ENCODE results near the gene SMIM13. TPM values are rescaled to one million over a fixed set of nuclear protein-coding genes. Genes with fewer than 3 reads are reported as not detected.

The SMIM13 gene
- total RNA-seq, 1 donor from 2014 or later, result 10.6 TPM

GRCh38 chr6:11166948-11167347 lies 73.3 kb downstream of the SMIM13 start:
- H3K9me3 Mint-ChIP-seq (ENCODE audit: unreplicated experiment), result no peaks in the 10 kb centered on the region
- no peak for DNase-seq
- no peak overlapping the region for H3K27ac Mint-ChIP-seq (ENCODE audit: unreplicated experiment)
- TF ChIP-seq, protein P1, sequence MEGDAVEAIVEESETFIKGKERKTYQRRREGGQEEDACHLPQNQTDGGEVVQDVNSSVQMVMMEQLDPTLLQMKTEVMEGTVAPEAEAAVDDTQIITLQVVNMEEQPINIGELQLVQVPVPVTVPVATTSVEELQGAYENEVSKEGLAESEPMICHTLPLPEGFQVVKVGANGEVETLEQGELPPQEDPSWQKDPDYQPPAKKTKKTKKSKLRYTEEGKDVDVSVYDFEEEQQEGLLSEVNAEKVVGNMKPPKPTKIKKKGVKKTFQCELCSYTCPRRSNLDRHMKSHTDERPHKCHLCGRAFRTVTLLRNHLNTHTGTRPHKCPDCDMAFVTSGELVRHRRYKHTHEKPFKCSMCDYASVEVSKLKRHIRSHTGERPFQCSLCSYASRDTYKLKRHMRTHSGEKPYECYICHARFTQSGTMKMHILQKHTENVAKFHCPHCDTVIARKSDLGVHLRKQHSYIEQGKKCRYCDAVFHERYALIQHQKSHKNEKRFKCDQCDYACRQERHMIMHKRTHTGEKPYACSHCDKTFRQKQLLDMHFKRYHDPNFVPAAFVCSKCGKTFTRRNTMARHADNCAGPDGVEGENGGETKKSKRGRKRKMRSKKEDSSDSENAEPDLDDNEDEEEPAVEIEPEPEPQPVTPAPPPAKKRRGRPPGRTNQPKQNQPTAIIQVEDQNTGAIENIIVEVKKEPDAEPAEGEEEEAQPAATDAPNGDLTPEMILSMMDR (IDR thresholded peaks at IDR 0.05; ENCODE audit: partially characterized antibody, unreplicated experiment), result no peak
- H3K4me3 Mint-ChIP-seq (ENCODE audit: unreplicated experiment), result no peak overlapping the region
- H3K36me3 Mint-ChIP-seq (ENCODE audit: unreplicated experiment), result no peaks in the 10 kb centered on the region
- H3K27me3 Mint-ChIP-seq (ENCODE audit: unreplicated experiment), result no peaks in the 10 kb centered on the region
- no peaks in the 10 kb centered on the region for H3K4me1 Mint-ChIP-seq (ENCODE audit: low read depth, unreplicated experiment)

DNA sequence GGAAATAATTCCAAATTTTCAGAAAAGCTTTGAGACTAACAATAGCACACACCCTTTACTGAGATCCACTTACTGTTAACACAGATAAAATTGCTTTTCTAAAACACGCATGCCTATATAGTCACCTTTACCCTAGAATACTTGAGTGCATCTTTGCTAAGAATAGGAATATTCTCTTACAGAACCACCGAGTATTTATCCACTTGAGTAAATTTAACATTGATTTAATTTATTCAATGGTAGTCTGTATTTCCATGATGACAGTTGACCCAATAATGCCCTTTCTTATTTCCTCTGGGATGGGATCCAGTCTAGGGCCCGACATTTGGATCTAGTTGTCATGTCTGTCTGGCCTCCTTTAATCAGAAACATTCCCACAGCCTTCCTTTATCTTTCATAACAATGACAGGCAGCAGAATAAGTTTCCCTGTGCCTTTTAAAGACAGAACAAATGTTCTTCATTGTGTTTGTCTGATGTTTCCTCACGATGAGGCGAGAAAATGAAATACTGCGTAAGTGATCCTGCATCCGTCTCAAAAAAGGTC lies 74.5 kb downstream of the SMIM13 start:
- TF ChIP-seq, protein P1 (IDR thresholded peaks at IDR 0.05; ENCODE audit: partially characterized antibody, unreplicated experiment), result no peak
- Mint-ChIP-seq H3K9me3 (ENCODE audit: unreplicated experiment) (no peaks in the 10 kb centered on the region), H3K4me3 (ENCODE audit: unreplicated experiment) (no peak overlapping the region), H3K36me3 (ENCODE audit: unreplicated experiment) (no peaks in the 10 kb centered on the region), H3K4me1 (ENCODE audit: low read depth, unreplicated experiment) (no peaks in the 10 kb centered on the region), H3K27me3 (ENCODE audit: unreplicated experiment) (no peaks in the 10 kb centered on the region), H3K27ac (ENCODE audit: unreplicated experiment) (no peak overlapping the region)
- no peak for DNase-seq

DNA sequence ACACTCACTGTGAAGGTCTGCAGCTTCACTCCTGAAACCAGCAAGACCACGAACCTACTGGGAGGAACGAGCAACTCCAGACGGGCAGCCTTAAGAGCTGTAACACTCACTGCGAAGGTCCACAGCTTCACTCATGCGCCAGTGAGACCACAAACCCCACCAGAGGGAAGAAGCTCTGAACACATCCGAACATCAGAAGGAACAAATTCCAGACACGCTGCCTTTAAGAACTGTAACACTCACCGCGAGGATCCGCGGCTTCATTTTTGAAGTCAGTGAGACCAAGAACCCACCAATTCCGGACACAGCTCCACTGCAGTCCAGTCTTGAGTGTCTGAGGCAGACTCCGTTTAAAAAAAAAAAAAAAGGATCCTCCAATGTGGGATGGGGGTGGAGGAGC lies 78.3 kb downstream of the SMIM13 start:
- H3K27ac Mint-ChIP-seq (ENCODE audit: unreplicated experiment), result no peak overlapping the region

GRCh38 chr6:11172501-11173327 lies 79.1 kb downstream of the SMIM13 start:
- peak; percentile 87 for DNase-seq
- H3K36me3 Mint-ChIP-seq (ENCODE audit: unreplicated experiment), result no peaks in the 10 kb centered on the region
- no peak overlapping the region for H3K27ac Mint-ChIP-seq (ENCODE audit: unreplicated experiment)
- no peaks in the 10 kb centered on the region for H3K9me3 Mint-ChIP-seq (ENCODE audit: unreplicated experiment)
- peaks cover 2% of the 10 kb centered on the region for H3K27me3 Mint-ChIP-seq (ENCODE audit: unreplicated experiment)
- TF ChIP-seq, protein P1 (IDR thresholded peaks at IDR 0.05; ENCODE audit: partially characterized antibody, unreplicated experiment), result peak; percentile 91
- no peaks in the 10 kb centered on the region for H3K4me1 Mint-ChIP-seq (ENCODE audit: low read depth, unreplicated experiment)
- H3K4me3 Mint-ChIP-seq (ENCODE audit: unreplicated experiment), result no peak overlapping the region

More for the DNA sequence above, 78.3 kb downstream of the SMIM13 start:
- peaks cover 2% of the 10 kb centered on the region for H3K27me3 Mint-ChIP-seq (ENCODE audit: unreplicated experiment)
- no peak for DNase-seq
- H3K4me1 Mint-ChIP-seq (ENCODE audit: low read depth, unreplicated experiment), result no peaks in the 10 kb centered on the region
- H3K36me3 Mint-ChIP-seq (ENCODE audit: unreplicated experiment), result no peaks in the 10 kb centered on the region
- no peaks in the 10 kb centered on the region for H3K9me3 Mint-ChIP-seq (ENCODE audit: unreplicated experiment)
- TF ChIP-seq, protein P1 (IDR thresholded peaks at IDR 0.05; ENCODE audit: partially characterized antibody, unreplicated experiment), result no peak
- H3K4me3 Mint-ChIP-seq (ENCODE audit: unreplicated experiment), result no peak overlapping the region

DNA sequence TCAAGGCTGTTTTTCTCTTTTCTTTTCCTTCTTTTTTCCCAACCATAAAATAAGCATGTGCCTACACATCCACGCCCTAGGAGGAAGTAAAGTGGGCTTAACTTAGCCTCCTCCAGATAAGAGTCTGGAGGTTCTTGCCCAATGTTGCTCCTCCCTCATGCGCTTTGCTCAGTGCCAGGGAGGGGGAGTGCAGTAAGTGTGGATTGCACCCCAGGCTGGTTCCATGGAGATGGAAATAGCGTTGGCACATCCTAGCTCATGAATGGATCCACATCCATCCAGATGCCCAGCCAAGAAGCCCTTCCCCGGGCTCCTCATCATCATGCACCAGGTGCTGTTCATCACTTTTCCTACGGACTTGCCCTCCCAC lies 80.6 kb downstream of the SMIM13 start:
- H3K9me3 Mint-ChIP-seq (ENCODE audit: unreplicated experiment), result no peaks in the 10 kb centered on the region
- H3K27me3 Mint-ChIP-seq (ENCODE audit: unreplicated experiment), result peaks cover 2% of the 10 kb centered on the region
- H3K27ac Mint-ChIP-seq (ENCODE audit: unreplicated experiment), result no peak overlapping the region
- no peak overlapping the region for H3K4me3 Mint-ChIP-seq (ENCODE audit: unreplicated experiment)
- H3K36me3 Mint-ChIP-seq (ENCODE audit: unreplicated experiment), result no peaks in the 10 kb centered on the region
- TF ChIP-seq, protein P1 (IDR thresholded peaks at IDR 0.05; ENCODE audit: partially characterized antibody, unreplicated experiment), result no peak
- no peak for DNase-seq
- H3K4me1 Mint-ChIP-seq (ENCODE audit: low read depth, unreplicated experiment), result no peaks in the 10 kb centered on the region

All from glutamatergic neuron (in vitro differentiated cells).